Activated CD4-positive, alpha-beta T cell treated with anti-CD3 and anti-CD28 coated beads for 4 hours (primary cell): ENCODE measurements around the gene SOS1.
A peak's percentile ranks its signal among the peaks of the same experiment; 100 is the strongest.
"Not testable (repeated sequence)": the region's sequence is repeated elsewhere in the genome, so short reads cannot be mapped to it uniquely, and the experiment has no call there.

Source experiments
- DNase-seq, 2 donors: peaks; one replicate each; pipeline ENCODE4 v3.0.0-alpha.2; 2020

The SOS1 gene

DNA sequence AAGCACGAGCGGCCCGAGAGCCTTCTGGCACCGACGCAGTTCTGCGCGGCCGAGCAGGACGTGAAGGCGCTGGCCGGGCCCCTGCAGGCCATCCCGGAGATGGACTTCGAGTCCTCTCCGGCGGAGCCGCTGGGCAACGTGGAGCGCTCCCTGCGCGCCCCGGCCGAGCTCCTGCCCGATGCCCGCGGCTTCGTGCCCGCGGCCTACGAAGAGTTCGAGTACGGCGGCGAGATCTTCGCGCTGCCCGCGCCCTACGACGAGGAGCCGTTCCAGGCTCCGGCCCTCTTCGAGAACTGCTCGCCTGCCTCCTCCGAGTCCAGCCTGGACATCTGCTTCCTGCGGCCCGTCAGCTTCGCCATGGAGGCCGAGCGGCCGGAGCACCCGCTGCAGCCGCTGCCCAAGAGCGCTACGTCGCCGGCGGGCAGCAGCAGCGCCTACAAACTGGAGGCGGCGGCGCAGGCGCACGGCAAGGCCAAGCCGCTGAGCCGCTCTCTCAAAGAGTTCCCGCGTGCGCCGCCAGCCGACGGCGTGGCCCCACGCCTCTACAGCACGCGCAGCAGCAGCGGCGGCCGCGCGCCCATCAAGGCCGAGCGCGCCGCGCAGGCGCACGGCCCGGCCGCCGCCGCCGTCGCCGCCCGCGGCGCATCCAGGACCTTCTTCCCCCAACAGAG, 160.8 kb downstream of the SOS1 start:
- peak; percentile 52 to 56 for DNase-seq

GRCh38 chr2:38959466-38959865, 161.4 kb downstream of the SOS1 start:
- DNase-seq, result no peak

GRCh38 chr2:38957972-38958371, 162.9 kb downstream of the SOS1 start:
- no peak for DNase-seq

DNA sequence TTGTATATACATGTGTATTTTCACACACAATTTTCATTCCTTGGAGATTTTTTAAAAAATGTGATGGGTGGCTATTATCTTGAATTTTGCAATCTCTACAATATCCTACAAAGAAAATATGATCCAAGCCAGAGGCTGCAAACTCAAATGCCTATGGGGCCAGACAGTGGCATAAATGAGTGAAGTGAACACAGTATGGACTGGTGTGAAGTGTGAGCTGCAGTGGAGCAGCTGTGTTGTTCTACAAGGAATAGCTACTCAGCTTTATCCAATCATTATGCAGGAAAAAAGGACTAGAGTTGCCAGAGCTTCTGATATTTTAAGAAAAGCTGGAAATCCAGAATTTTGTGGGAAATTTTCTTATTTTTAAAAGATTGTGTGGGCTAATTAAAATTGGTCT, 169.1 kb downstream of the SOS1 start:
- DNase-seq, result no peak

DNA sequence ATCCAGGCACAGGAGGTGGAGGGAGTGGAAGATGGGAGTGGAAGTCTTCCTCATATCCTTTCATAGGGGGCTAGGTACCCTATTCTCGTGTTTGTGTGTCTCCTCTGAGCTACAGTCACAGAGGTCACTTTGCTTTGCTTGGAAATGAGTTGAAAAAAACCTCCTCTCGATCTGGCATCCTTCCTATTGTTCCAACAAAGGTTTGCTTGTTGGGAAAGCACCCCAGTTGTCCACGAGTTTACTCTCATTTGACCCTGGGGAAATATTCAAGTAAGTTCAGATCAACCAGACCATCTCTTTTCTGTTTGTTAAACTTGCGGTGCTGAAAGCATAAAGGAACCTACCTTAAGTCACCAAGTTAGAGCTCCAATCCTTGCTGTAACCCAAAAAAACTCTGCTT, 171.9 kb downstream of the SOS1 start:
- no peak for DNase-seq

- no peak for DNase-seq
These were observed 172.4 kb downstream of the SOS1 start for GRCh38 chr2:38948387-38948882.

DNA sequence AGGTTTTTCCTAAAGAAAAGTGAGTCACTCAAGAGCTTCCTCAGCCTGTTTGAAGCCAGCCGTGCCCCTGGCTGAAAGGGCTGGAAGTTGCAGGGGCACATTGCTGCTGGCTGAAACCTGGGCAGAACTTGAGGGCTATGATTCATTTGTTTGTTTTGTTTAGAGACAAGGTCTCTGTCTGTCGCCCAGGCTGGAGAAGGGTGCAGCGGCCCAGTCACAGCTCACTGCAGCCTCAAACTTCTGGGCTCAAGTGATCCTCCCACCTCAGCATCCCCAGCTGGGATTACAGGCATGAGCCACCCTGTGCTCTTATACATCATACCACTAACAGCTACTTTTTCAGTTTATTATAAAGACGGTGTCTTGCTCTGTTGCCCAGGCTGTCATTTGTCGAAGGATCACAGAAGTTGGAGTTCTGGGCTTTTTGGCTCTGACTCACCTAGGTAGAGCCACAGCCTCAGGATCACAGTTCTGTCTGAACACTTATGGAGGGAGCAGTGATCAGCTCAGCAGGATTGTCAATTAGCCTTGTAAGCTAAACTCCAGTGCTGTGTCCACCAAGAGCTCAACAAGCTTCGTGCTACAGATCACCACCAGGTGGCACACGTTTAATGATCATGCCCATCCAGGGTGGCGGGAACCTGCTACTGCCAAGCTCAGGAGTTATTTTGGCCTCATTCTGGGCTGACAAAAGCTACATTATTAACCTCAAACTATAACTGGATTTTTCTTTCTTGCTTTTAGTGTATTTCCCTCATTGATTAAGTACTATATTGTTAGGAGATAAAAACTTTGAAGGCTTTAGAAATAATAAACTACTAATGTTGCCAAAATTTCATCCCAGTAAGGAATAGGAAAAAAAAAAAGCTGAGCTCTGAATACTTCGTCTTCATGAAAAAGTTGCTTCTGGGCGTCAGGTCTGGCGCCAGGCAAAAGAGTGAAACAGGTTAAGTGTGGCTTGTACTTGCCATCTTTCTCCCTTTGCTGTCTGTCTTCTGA, 173.3 kb downstream of the SOS1 start:
- DNase-seq, result peak; percentile 55 to 61

DNA sequence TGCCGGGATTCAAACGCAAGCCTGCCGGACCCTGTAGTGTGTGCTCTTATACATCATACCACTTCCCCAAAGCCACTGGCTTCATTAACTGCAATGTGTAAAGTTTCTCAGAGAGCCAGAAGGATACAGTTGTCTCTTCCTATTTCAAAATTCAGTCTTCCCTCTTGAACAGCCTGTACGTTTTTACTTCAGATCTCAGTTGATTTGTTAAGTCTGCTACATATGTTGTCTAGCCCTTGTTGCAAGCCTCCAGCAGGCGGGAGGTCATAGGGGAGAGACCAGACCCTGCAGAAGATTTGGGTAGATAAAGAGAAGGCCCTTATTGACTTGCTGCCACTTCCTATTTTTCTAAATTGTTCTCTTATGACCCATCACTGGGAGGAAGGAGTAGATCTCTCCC, 174.9 kb downstream of the SOS1 start:
- no peak for DNase-seq

DNA sequence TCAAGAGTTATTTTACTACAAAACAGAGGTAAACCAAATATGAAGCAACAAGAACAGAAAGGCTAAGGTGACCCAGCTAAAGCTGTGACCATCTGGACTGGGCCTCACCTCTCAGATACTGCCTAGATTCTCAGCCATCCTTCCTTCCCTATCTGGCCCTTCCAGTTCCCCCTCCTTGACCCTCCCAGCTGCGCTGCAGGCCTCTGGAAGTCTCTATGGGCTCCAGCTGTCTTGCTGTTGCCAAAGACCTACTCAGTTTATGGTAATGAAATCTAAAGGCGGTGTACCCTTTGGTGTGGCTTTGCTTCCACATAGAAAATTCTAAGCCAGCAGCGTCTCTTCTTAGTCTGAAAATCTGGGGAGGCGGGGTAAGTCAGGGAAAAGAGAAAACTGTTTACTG, 175.5 kb downstream of the SOS1 start:
- no peak for DNase-seq

GRCh38 chr2:38943784-38944183, 177.1 kb downstream of the SOS1 start:
- DNase-seq, result no peak

- DNase-seq, result no peak
These were observed 180.1 kb downstream of the SOS1 start for GRCh38 chr2:38940746-38941145.

DNA sequence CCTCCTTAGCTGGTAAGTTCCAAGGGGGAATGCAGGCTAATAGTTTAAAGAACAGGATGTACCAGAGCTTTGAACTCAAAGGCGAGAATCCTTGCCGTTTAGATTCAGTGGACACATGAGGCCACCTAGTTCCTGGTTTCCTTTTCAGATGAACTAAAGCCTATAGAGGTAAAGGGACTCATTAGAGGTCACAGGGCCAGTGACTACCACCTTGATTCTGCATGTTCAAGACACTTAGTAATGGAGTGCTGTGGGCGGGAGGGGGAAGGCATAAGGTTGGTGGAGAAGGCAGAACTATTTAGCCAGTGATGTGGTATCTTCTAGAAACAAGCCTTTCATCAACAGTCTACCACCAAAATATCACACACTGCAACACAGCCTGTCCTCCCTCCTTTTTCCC, 183.3 kb downstream of the SOS1 start:
- no peak for DNase-seq

DNA sequence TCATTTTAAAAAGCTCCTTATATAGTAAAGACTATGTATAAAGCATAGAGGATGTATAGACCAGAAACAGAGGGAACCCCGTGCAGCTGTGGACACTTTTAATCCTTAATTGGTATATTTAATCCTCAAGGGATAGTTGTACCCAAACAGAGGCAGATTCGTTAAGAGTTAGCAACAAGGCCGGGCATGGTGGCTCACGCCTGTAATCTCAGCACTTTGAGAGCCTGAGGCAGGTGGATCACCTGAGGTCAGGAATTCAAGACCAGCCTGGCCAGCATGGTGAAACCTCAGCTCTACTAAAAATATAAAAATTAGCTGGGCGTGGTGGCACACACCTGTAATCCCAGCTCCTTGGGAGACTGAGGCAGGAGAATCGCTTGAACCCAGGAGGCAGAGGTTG, 184.3 kb downstream of the SOS1 start:
- DNase-seq, result not testable (repeated sequence)

DNA sequence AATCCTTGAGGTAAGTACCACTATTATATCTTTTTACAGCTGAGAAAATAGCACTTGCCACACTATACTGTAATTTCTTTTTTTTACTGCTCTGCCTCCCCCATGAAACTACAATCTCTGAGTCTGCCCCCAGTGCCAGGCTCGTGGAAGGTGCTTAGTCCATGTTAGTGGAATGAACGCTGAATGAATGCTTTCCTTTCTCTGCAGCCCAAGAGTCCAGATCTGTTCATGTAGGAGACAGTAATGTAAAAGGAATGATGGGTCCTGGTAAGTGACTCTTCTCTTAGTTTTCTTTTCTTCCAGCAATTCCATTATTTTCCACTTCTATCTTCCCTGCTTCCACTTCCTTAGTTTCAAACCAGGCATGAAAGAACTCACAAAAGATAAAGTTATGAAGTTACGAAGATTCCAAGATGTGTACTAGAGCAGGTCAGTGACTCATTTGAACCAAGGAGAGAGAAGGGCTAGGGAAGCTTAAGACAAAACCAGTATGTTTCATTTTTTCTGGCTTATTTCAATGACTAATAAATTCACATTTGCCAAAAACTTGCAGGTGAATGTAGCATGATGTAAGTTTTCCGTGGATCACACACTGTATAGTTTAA, 185.2 kb downstream of the SOS1 start:
- no peak for DNase-seq

- no peak for DNase-seq
These were observed 186.1 kb downstream of the SOS1 start for GRCh38 chr2:38934742-38935141.

DNA sequence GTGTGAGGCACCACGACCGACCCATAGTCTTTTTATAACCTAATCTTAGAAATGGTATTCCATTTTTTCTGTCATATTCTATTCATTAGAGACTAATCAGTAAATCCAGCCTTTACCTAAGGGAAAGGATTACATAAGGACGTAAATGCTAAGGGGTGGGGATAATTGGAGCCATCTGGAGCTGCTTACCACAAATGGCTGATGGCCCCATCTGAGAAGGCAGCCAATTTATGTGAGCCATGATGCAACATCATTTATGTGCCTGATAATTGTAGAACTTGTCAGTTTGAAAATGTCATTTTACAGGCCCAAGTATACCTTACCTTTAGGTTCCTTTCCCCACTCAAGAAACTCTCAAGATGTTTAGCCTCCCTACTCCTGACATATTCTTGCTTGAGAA, 187.2 kb downstream of the SOS1 start:
- no peak for DNase-seq

GRCh38 chr2:38932586-38932985, 188.3 kb downstream of the SOS1 start:
- DNase-seq, result no peak
